ENCODE results near the gene TRMT10A. TPM values are rescaled to one million over a fixed set of nuclear protein-coding genes. Genes with fewer than 3 reads are reported as not detected.
"Not testable (repeated sequence)": the region's sequence is repeated elsewhere in the genome, so short reads cannot be mapped to it uniquely, and the experiment has no call there.

TRMT10A gene
- total RNA-seq, 1 experiment from 2014 or later, result 2.5 TPM

DNA sequence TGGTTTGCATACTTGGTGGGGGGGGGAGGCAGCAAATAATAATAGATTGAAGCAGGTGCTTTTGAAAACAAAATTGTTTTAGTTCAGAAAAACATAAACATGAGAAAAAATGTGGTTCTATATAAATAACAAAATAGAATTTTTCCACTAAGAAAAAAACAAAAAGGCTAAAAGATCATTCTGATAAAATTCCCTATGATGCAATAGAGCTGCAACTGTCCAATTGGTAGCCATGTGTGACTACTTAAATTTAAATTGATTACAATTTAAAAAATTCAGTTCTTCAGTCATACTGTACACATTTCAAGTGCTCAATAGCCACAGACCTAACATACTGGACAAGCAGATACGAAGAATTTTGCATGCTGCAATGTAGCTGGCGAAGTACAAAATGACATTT is 11.0 kb downstream of the TRMT10A start:
- DNase-seq (ENCODE audit: low spot score), result no peak

GRCh38 chr4:99540277-99540939 is 23.4 kb downstream of the TRMT10A start:
- DNase-seq (ENCODE audit: low spot score), result peak; percentile 2

- DNase-seq (ENCODE audit: low spot score), result no peak
Observed at GRCh38 chr4:99537674-99538073, 26.2 kb downstream of the TRMT10A start.

DNA sequence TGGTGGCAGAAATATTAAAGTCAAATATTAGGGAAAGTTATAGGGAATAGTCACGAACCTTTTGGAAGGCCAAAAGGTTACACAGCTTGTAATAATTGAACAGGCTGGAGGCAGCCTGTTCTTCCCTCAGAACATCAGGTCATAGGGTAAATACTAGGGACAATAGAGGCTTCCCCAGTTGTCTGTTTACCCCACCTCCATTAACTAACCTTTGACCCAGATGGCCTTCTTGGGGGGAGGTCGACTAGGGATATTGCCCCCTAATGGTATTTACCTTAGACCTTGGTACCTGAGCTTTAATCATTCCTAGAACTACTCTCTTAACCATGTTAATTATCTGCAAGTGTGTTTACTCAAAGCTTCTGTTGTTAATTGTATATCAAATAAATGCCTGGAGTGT is 27.0 kb downstream of the TRMT10A start:
- no peak for DNase-seq (ENCODE audit: low spot score)

DNA sequence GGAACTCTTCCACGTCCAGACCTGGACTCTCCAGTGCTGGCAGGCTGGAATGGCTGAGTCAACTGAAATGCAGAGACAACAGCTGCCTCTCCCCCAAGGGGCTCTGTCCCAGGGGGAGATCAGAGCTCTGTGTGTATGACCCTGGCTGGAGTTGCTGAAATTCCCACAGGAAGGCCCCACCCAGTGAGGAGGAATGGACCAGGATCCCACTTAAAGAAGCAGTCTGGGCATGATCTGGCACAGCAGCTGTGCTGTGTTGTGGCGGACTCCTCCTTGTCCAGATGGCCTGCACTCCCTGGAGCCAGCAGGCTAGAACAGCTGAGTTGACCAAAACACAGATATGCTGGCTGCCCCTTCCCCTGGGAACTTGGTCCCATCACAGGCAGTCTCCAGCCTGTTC is 27.6 kb downstream of the TRMT10A start:
- no peak for DNase-seq (ENCODE audit: low spot score)

DNA sequence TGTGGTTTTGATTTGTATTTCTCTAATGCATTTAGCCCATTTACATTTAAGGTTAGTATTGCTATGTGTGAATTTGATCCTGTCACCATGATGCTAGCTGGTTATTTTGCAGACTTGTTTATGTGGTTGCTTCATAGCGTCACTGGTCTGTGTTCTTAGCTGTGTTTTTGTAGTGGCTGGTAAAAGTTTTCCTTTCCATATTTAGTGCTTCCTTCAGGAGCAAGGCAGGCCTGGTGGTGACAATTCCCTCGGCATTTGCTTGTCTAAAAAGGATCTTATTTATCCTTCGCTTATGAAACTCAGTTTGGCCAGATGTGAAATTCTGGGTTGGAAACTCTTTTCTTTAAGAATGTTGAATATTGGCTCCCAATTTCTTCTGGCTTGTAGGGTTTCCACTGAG is 29.1 kb downstream of the TRMT10A start:
- not testable (repeated sequence) for DNase-seq (ENCODE audit: low spot score)

DNA sequence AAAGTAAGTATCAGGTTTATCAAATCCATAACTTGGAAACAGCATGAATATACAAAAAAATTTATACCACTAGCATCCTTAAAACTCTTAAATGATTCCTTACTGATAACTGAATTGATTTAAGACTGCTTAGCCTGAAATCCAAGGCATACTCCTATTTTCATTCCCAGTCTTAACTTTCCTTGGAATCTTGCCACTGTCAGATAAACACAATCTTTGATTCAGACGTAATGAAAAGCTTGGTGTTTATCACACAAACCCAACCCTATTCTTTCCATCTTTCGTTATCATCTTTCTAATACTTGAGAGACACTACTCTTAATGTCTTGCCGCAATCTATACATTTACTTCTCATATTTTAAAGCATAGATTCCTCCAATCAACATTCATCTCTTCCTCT is 33.9 kb downstream of the TRMT10A start:
- DNase-seq (ENCODE audit: low spot score), result no peak

GRCh38 chr4:99529228-99529627 is 34.6 kb downstream of the TRMT10A start:
- DNase-seq (ENCODE audit: low spot score), result no peak

DNA sequence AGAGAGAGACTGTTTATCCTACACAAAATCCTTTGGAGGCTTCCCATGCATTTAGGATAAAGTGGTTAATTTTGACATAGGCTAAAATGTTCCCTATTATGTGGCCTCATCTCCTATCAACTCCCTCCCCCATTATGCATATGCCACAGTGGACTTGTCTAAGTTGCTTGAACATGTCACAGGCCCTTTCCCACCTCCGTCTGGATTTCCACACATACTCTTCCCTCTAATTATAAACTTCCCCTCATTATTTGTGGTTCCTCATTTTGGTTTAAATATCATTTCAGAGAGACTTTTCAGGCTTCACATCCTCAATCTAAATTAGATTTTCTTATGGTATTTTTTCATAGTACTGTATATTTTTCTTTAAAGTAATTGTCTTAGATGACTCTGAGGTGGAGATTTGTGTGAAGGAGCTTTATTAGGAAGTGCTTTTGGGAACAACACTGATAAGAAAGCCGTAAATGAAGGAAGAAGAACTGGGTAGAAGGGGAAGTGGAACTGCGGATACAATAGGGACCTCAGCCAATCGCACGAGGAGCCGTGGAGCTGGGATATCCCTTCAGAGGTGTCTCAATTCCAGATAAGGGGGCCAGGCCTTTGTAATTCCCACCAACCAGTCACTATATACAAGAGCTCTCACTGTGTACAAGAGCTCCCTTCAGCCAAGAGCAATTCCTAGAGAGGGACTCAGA is 45.1 kb downstream of the TRMT10A start:
- no peak for DNase-seq (ENCODE audit: low spot score)

DNA sequence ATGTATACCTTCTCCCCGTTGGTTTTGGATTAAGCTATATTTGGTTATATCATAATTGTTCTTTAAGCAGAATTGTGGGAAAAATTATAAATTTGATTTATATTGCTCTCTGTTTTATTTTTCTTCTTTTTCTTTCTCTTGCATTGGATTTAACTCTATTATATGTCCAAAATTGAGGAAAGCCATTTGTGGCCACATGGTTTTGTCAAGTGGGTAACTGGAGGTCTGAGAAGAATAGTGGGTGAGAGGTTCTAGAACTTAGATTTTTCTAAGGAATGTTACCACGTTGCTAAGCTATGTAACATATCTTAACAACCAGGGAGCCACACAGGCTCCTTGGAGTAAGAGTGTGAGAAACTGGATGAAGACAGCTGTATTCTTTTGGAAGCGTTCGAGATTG is 53.1 kb downstream of the TRMT10A start, which contains the start of gene C4orf17:
C4orf17 (plus strand) TSS at position 301 of the 400 bp plus-strand sequence. CDS start 2,061 bp downstream, outside the sequence.
- no peak for DNase-seq (ENCODE audit: low spot score)

DNA sequence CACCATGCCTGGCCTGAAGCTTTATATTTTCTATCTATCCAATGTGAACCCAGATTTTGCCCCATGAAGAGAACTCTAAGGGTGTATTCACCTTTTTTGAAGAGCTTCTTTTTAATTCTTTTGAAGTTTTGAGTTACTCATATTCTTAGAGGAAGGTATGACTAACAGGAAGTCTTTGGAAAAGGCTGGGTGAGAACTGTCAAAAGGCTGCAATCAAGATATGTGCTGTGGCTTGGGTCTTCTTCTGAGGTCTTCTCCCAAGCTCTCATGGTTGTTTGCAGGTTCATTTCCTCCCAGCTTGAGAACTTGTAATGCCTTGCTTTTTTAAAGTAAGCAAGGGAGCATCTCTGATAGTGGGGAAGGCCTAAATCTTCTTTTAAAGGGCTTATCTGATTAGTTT is 56.1 kb downstream of the TRMT10A start:
- DNase-seq (ENCODE audit: low spot score), result no peak

GRCh38 chr4:99507349-99507748 is 56.5 kb downstream of the TRMT10A start:
- DNase-seq (ENCODE audit: low spot score), result no peak

GRCh38 chr4:99506781-99507180 is 57.1 kb downstream of the TRMT10A start:
- DNase-seq (ENCODE audit: low spot score), result no peak

GRCh38 chr4:99504804-99505502 is 58.9 kb downstream of the TRMT10A start:
- no peak for DNase-seq (ENCODE audit: low spot score)

Other genes with a start within 250 kb of the TRMT10A start
- not detected in 2 replicates for gene ADH1B, start 242.6 kb downstream of the TRMT10A start, total RNA-seq (2014; rRNA removed; shearing (Covaris generic))
- 2.7 and 5.9 TPM in 2 replicates for gene ADH1C, start 211.3 kb downstream of the TRMT10A start, total RNA-seq (2014; rRNA removed; shearing (Covaris generic))
- not detected in 2 replicates for gene ADH7, start 128.7 kb downstream of the TRMT10A start, total RNA-seq (2014; rRNA removed; shearing (Covaris generic))
- gene C4orf17, start 53.0 kb downstream of the TRMT10A start, total RNA-seq (2014; rRNA removed; shearing (Covaris generic)), result not detected in 2 replicates
- not detected in 2 replicates for gene MTTP, start 10.8 kb upstream of the TRMT10A start, total RNA-seq (2014; rRNA removed; shearing (Covaris generic))
- not detected in 2 replicates for gene C4orf54, start 93.8 kb upstream of the TRMT10A start, total RNA-seq (2014; rRNA removed; shearing (Covaris generic))